ENCODE data around the gene NRXN2. TPM values are rescaled to one million over a fixed set of nuclear protein-coding genes. Genes with fewer than 3 reads are reported as not detected.

NRXN2 gene
- total RNA-seq, 1 experiment from 2014 or later: 0.15 TPM

DNA sequence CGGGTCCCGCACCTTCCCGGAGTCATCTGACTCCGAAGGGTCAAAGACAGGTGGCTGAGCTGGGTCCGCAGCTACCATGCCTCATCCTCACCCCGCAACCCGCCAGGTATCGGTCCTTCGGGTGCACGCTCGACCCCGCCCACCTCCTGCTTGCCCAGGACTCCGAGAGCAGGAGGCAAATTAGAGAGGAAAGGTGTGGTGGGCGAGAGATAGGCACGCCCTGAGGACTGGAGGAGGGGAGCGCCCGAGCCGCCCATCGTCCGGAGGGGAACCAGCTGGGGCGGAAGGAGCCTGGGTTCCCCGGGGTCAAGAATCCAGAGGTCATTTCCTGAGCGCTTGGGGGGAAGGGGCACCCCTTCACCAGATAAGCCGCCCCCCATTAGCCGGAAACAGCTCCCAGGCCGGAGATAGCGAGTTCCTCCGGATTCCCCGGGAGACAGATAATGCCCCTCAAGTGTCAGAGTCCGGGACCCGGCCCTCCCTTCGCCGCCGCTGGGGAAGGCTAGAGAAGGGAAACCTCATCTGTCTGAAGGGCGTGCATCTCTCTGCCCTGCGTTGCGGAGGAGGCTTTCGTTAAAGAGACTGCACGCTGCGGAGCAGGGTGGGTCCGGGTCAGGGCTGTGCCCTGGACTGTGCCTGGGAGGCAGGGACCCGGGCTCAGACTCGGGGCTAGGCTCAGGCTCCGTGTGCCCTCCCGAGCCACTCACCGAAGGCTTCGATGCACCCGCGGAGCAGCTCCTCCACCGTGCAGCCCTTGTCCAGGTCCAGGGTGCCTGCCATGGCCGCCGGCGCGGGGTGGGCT is 19.3 kb upstream of the NRXN2 start:
- no TSS peak for BruUV-seq (replicated peaks)
- Histone ChIP-seq H3K9me3 (ENCODE audit: control insufficient read depth, insufficient read depth, low read depth, low read length) (no peaks in the 10 kb centered on the region), H3K36me3 (ENCODE audit: control insufficient read depth, insufficient read depth, low read length) (no peaks in the 10 kb centered on the region; the same call in 1 of the 2 replicates), H3K27ac (ENCODE audit: low read length) (no peak overlapping the region), H3K4me3 (ENCODE audit: low read depth in 2 of 2, low read length in 2 of 2) (peak overlapping the region; percentile 43 to 61), H3K27me3 (ENCODE audit: control insufficient read depth, insufficient read depth, low read length) (no peaks in the 10 kb centered on the region), H3K4me1 (ENCODE audit: control insufficient read depth, insufficient read depth, low read length) (peaks cover 13% of the 10 kb centered on the region)
- in situ Hi-C loops (cut with HindIII; ENCODE audit: low pct_unique_long_range_greater_than_20kb, low sequenced_read_pairs): no loop called here
- POLR2A ChIA-PET: no interaction called here
- ATAC-seq (peak; percentile 35), DNase-seq (ENCODE audit: low read depth, low spot score) (no peak)
- intact Hi-C loops (cut with micrococcal nuclease; ENCODE audit: unreplicated experiment): no loop called here
- TF ChIP-seq REST (IDR thresholded peaks at IDR 0.05; ENCODE audit: insufficient read depth in 1 of 2, low read depth in 2 of 2, low read length in 1 of 2) (no peak), TCF7L2 (IDR thresholded peaks at IDR 0.05; ENCODE audit: low read depth, low read length) (no peak), SIN3A (IDR thresholded peaks at IDR 0.05; ENCODE audit: borderline replicate concordance, insufficient read depth, low read depth, low read length) (no peak), POLR2AphosphoS5 (IDR thresholded peaks at IDR 0.05; ENCODE audit: low read depth, low read length) (no peak)
- TF ChIP-seq, protein P1, sequence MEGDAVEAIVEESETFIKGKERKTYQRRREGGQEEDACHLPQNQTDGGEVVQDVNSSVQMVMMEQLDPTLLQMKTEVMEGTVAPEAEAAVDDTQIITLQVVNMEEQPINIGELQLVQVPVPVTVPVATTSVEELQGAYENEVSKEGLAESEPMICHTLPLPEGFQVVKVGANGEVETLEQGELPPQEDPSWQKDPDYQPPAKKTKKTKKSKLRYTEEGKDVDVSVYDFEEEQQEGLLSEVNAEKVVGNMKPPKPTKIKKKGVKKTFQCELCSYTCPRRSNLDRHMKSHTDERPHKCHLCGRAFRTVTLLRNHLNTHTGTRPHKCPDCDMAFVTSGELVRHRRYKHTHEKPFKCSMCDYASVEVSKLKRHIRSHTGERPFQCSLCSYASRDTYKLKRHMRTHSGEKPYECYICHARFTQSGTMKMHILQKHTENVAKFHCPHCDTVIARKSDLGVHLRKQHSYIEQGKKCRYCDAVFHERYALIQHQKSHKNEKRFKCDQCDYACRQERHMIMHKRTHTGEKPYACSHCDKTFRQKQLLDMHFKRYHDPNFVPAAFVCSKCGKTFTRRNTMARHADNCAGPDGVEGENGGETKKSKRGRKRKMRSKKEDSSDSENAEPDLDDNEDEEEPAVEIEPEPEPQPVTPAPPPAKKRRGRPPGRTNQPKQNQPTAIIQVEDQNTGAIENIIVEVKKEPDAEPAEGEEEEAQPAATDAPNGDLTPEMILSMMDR (IDR thresholded peaks at IDR 0.05): no peak
- CTCF ChIA-PET: interaction anchor here (0.6 to 0.8 kb wide), 3 partner anchors 20 to 38 kb away, joined by 3 to 6 read pairs (median 5); no protein-coding TSS in a partner anchor

- DNase-seq (ENCODE audit: low read depth, low spot score) (no peak), ATAC-seq (no peak)
- Histone ChIP-seq H3K4me3 (ENCODE audit: low read depth in 2 of 2, low read length in 2 of 2) (no peak overlapping the region), H3K4me1 (ENCODE audit: control insufficient read depth, insufficient read depth, low read length) (peaks cover 13% of the 10 kb centered on the region), H3K36me3 (ENCODE audit: control insufficient read depth, insufficient read depth, low read length) (no peaks in the 10 kb centered on the region; the same call in 1 of the 2 replicates), H3K9me3 (ENCODE audit: control insufficient read depth, insufficient read depth, low read depth, low read length) (no peaks in the 10 kb centered on the region), H3K27ac (ENCODE audit: low read length) (no peak overlapping the region), H3K27me3 (ENCODE audit: control insufficient read depth, insufficient read depth, low read length) (no peaks in the 10 kb centered on the region)
- BruUV-seq (replicated peaks): no TSS peak
- intact Hi-C loops (cut with micrococcal nuclease; ENCODE audit: unreplicated experiment) (no loop called here), in situ Hi-C loops (cut with HindIII; ENCODE audit: low pct_unique_long_range_greater_than_20kb, low sequenced_read_pairs) (no loop called here)
- POLR2A ChIA-PET: interaction anchor here (0.6 kb wide), 1 partner anchor 71 kb away, joined by 6 read pairs; no protein-coding TSS in a partner anchor
- CTCF ChIA-PET: interaction anchor here (0.6 to 0.7 kb wide), 2 partner anchors 33 to 53 kb away, joined by 3 to 4 read pairs; no protein-coding TSS in a partner anchor
- no peak for TF ChIP-seq POLR2AphosphoS5 (IDR thresholded peaks at IDR 0.05; ENCODE audit: low read depth, low read length)
- TF ChIP-seq SIN3A (IDR thresholded peaks at IDR 0.05; ENCODE audit: borderline replicate concordance, insufficient read depth, low read depth, low read length): no peak
- TF ChIP-seq REST (IDR thresholded peaks at IDR 0.05; ENCODE audit: insufficient read depth in 1 of 2, low read depth in 2 of 2, low read length in 1 of 2): no peak
- no peak for TF ChIP-seq TCF7L2 (IDR thresholded peaks at IDR 0.05; ENCODE audit: low read depth, low read length)
- TF ChIP-seq, protein P1 (IDR thresholded peaks at IDR 0.05): no peak
Measured at GRCh38 chr11:64741375-64742086, 18.5 kb upstream of the NRXN2 start.
